ENCODE results near the gene EIF3J. TPM values are rescaled to one million over a fixed set of nuclear protein-coding genes. Genes with fewer than 3 reads are reported as not detected.

The EIF3J gene
- total and polyA plus RNA-seq, 2 of the 4 experiments (the other 2 are of a cell fraction) = 51.6 to 59.9 TPM

GRCh38 chr15:44591326-44591725, 54.4 kb downstream of the EIF3J start:
- in situ Hi-C loops (cut with MboI; ENCODE audit: low sequenced_read_pairs) (no loop called here), dilution Hi-C loops (cut with HindIII; ENCODE audit: low sequenced_read_pairs, unreplicated experiment) (no loop called here), intact Hi-C loops (cut with micrococcal nuclease) (loop anchor here (5.0 kb wide), 1 partner anchor 146 kb away; the partner anchor contains the start of gene TRIM69)
- Histone ChIP-seq H3K36me3 (ENCODE audit: control insufficient read depth, insufficient read depth, low read length) (peaks cover 43% of the 10 kb centered on the region), H3K9me3 (ENCODE audit: control insufficient read depth, insufficient read depth, low read length) (no peaks in the 10 kb centered on the region), H3K18ac (ENCODE audit: low read depth, low read length) (no peak overlapping the region), H4K91ac (ENCODE audit: insufficient read depth, low read depth, low read length) (no peak overlapping the region), H2BK20ac (ENCODE audit: low read depth, low read length) (no peak overlapping the region), H3K4me3 (ENCODE audit: insufficient read depth, low read depth, low read length) (no peak overlapping the region), H3K4ac (ENCODE audit: low read depth, low read length) (no peak overlapping the region), H2BK15ac (ENCODE audit: low read depth, low read length) (no peak overlapping the region), H4K8ac (ENCODE audit: low read depth in 2 of 2, low read length in 2 of 2) (no peak overlapping the region), H4K20me1 (ENCODE audit: insufficient read depth, low read length) (no peaks in the 10 kb centered on the region), H2AK5ac (ENCODE audit: low read depth, low read length) (no peak overlapping the region), H3K56ac (ENCODE audit: extremely low read depth, insufficient read depth, low read length) (no peak overlapping the region), H3K9me1 (ENCODE audit: insufficient read depth, low read length) (peaks cover 6% of the 10 kb centered on the region), H3K4me2 (ENCODE audit: low read depth, low read length) (no peak overlapping the region), H2BK120ac (ENCODE audit: low read depth, low read length) (no peak overlapping the region), H2AK9ac (replicated peaks; ENCODE audit: low read depth, low read length, poor library complexity) (no peak overlapping the region), H4K5ac (ENCODE audit: low read depth, low read length) (no peak overlapping the region), H3K14ac (replicated peaks; ENCODE audit: low read depth, low read length) (no peak overlapping the region), H2AFZ (replicated peaks; ENCODE audit: low read length, poor library complexity) (no peak overlapping the region), H3K9ac (ENCODE audit: low read depth, low read length) (no peak overlapping the region), H3K27ac (ENCODE audit: insufficient read depth, low read length) (no peak overlapping the region), H3K23ac (ENCODE audit: low read depth, low read length) (no peak overlapping the region), H3K4me1 (ENCODE audit: control insufficient read depth, insufficient read depth, low read length) (peaks cover 5% of the 10 kb centered on the region), H3K27me3 (ENCODE audit: control insufficient read depth, insufficient read depth, low read length) (no peaks in the 10 kb centered on the region), H2BK5ac (ENCODE audit: low read depth, low read length, poor library complexity, severe bottlenecking) (no peak overlapping the region), H3K79me1 (ENCODE audit: low read depth in 1 of 2, low read length in 2 of 2) (no peaks in the 10 kb centered on the region)
- WGBS, 2 experiments (ENCODE audit: extremely low coverage in 2 of 2, insufficient read length in 1 of 2) = no CpG with 5 or more reads among the region's 1 CpG
- DNase-seq = no peak
- ChIA-PET POLR2A (ENCODE audit: unreplicated experiment) (no interaction called here), CTCF (interaction anchor here (0.9 kb wide), 1 partner anchor 13 kb away, joined by 4 read pairs; no protein-coding TSS in a partner anchor)
- no peak for TF ChIP-seq CTCF (conservative IDR thresholded peaks at IDR 0.05; ENCODE audit: low read depth, low read length)
- no peak for TF ChIP-seq RCOR1 (IDR thresholded peaks at IDR 0.05; ENCODE audit: insufficient replicate concordance, low read length)
- TF ChIP-seq FOS (IDR thresholded peaks at IDR 0.05; ENCODE audit: low read depth, low read length) = no peak
- TF ChIP-seq RFX5 (IDR thresholded peaks at IDR 0.05; ENCODE audit: low read depth, low read length) = no peak
- TF ChIP-seq POLR2A (IDR thresholded peaks at IDR 0.05; ENCODE audit: low read depth, low read length) = no peak
- no peak for TF ChIP-seq MXI1 (IDR thresholded peaks at IDR 0.05; ENCODE audit: borderline replicate concordance, low read depth, low read length)
- no peak for TF ChIP-seq CEBPB (IDR thresholded peaks at IDR 0.05; ENCODE audit: low read depth, low read length)
- no peak for ATAC-seq (ENCODE audit: low read depth)
- BruUV-seq (replicated peaks) = no TSS peak
